OCI-LY1 (cell line): ENCODE results near the gene KDM4B.

Experiments
- CTCF ChIP-seq: fragments of 200-600 bp; sonication (generic), shearing (Covaris generic); IDR thresholded peaks from 2 replicates; pipeline ENCODE4 v1.5.1; 2017; ENCODE audit warnings: mild to moderate bottlenecking, antibody characterized with exemption, low read length, moderate library complexity, mixed read lengths
- EZH2 ChIP-seq: fragments of 200-600 bp; sonication (generic), shearing (Covaris generic); IDR thresholded peaks from 2 replicates; pipeline ENCODE4 v1.8.0; 2017; ENCODE audit warnings: borderline replicate concordance, mixed run types, mild to moderate bottlenecking, antibody characterized with exemption, low read length, moderate library complexity, mixed read lengths

GRCh38 chr19:5170329-5170745 is 201.4 kb downstream of the KDM4B start:
- TF ChIP-seq CTCF: peak; percentile 63
- no peak for TF ChIP-seq EZH2
